GM19240 (cell line): ENCODE measurements around the gene SCYL3.
"Not testable (repeated sequence)": the region's sequence is repeated elsewhere in the genome, so short reads cannot be mapped to it uniquely, and the experiment has no call there.

Experiments
- DNase-seq: peaks from one replicate; pipeline ENCODE4 v3.0.0; 2011; ENCODE audit warnings: low spot score; ENCODE audit not compliant: insufficient read length

SCYL3 gene

GRCh38 chr1:169816617-169817016 lies 77.1 kb downstream of the SCYL3 start:
- no peak for DNase-seq

GRCh38 chr1:169814265-169814664 lies 79.4 kb downstream of the SCYL3 start:
- DNase-seq = no peak

- no peak for DNase-seq
These were observed 81.6 kb downstream of the SCYL3 start for GRCh38 chr1:169812131-169812530.

GRCh38 chr1:169811418-169812035 lies 82.2 kb downstream of the SCYL3 start:
- DNase-seq = not testable (repeated sequence)

GRCh38 chr1:169809370-169810095 lies 84.2 kb downstream of the SCYL3 start:
- no peak for DNase-seq

- DNase-seq = no peak
These were observed 88.8 kb downstream of the SCYL3 start for GRCh38 chr1:169804941-169805340.

GRCh38 chr1:169802888-169803287 lies 90.8 kb downstream of the SCYL3 start:
- no peak for DNase-seq
